Neural progenitor cell (in vitro differentiated cells): ENCODE measurements around the gene PPARA.

ENCODE experiments used
- CTCF ChIP-seq: fragments of 200-600 bp; sonication (generic); IDR thresholded peaks from 2 replicates; pipeline ENCODE4 v1.5.1; 2017; ENCODE audit warnings: antibody characterized with exemption, mild to moderate bottlenecking
- EZH2 ChIP-seq: fragments of 200-600 bp; sonication (generic); IDR thresholded peaks from 2 replicates; pipeline ENCODE4 v1.6.1; 2017; ENCODE audit warnings: antibody characterized with exemption, mild to moderate bottlenecking, moderate library complexity
- EZH2phosphoT487 ChIP-seq: fragments of 200-600 bp; sonication (generic); IDR thresholded peaks from 2 replicates; pipeline ENCODE4 v1.6.1; 2017; ENCODE audit warnings: antibody characterized with exemption

- TF ChIP-seq EZH2phosphoT487: no peak
- no peak for TF ChIP-seq CTCF
- TF ChIP-seq EZH2: no peak
These were observed 24.2 kb upstream of the PPARA start for GRCh38 chr22:46125816-46126765.
